Adipocyte (in vitro differentiated cells): ENCODE measurements around the gene HOXD11.

Experiments used
- DNase-seq: peaks from one replicate; pipeline ENCODE4 v3.0.0-alpha.2; 2015; ENCODE audit warnings: low read depth
- H3K27me3 ChIP-seq: replicated peaks from 2 replicates; pipeline ENCODE4 v1.7.0; 2013; ENCODE audit warnings: mild to moderate bottlenecking, low read length, moderate library complexity; ENCODE audit not compliant: control insufficient read depth, insufficient read depth
- H3K36me3 ChIP-seq: 2 replicates; pipeline ENCODE4 v1.7.0; 2013; ENCODE audit warnings: low read length, mild to moderate bottlenecking, moderate library complexity; ENCODE audit not compliant: control insufficient read depth, insufficient read depth, severe bottlenecking
- H3K4me1 ChIP-seq: 2 replicates; pipeline ENCODE4 v1.7.0; 2013; ENCODE audit warnings: mild to moderate bottlenecking, low read length, moderate library complexity; ENCODE audit not compliant: control insufficient read depth, insufficient read depth
- H3K4me3 ChIP-seq: 2 replicates; pipeline ENCODE4 v1.7.0; 2013; ENCODE audit warnings: mild to moderate bottlenecking, low read length, moderate library complexity
- H3K9ac ChIP-seq: 2 replicates; pipeline ENCODE4 v1.7.0; 2013; ENCODE audit warnings: mild to moderate bottlenecking, low read length, moderate library complexity
- H3K9me3 ChIP-seq: 2 replicates; pipeline ENCODE4 v1.7.0; 2013; ENCODE audit warnings: mild to moderate bottlenecking, low read length, moderate library complexity; ENCODE audit not compliant: control insufficient read depth

Gene HOXD11

DNA sequence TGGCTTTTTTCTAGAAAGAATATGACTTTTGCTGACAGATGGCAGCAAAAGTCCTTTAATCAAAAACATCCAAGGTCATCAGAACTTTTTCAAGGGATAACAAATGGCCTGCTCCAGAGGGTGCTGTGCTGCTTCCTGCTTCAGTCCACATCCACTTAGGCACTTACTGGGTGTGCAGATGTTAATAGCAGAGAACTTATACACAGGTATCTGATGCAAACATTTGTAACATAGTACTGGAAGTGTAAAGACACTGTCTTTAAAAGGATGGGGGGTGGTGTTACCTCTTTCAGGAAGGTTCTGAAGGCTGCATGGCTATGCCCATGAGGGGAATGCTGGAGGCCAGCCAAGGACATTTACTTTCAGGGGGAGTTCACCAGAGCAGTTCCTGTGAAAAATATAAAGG, 28.0 kb downstream of the HOXD11 start:
- H3K36me3 ChIP-seq, result no peaks in the 10 kb centered on the region
- peak overlapping the region; percentile 86 for H3K4me3 ChIP-seq
- H3K9ac ChIP-seq, result peak overlapping the region; percentile 96
- no peak for DNase-seq
- peaks cover 44% of the 10 kb centered on the region for H3K4me1 ChIP-seq
- no peaks in the 10 kb centered on the region for H3K9me3 ChIP-seq
- H3K27me3 ChIP-seq, result no peaks in the 10 kb centered on the region

GRCh38 chr2:176136374-176137251, 29.5 kb downstream of the HOXD11 start:
- no peaks in the 10 kb centered on the region for H3K9me3 ChIP-seq
- no peak for DNase-seq
- peak overlapping the region; percentile 86 for H3K4me3 ChIP-seq
- peak overlapping the region; percentile 96 for H3K9ac ChIP-seq
- no peaks in the 10 kb centered on the region for H3K27me3 ChIP-seq
- H3K4me1 ChIP-seq, result peaks cover 48% of the 10 kb centered on the region
- no peaks in the 10 kb centered on the region for H3K36me3 ChIP-seq

DNA sequence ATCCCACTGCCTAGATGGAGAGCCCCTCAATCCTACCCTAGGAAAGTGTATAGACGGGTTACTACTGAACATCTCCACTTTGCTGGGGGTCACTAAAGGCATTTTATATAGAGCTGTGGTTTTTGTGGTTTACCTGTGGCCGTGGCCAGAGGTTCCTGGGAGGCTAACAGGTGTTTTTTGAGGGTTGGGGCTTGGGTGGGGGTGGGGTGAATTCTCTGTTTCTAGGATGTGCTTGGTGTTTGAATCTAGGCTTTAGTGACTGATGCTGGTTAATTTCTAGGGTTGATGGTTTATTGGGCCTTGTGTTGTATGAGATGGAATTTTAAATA, 30.1 kb downstream of the HOXD11 start:
- Histone ChIP-seq H3K4me3 (peak overlapping the region; percentile 86), H3K9ac (peak overlapping the region; percentile 96), H3K4me1 (peaks cover 48% of the 10 kb centered on the region), H3K9me3 (no peaks in the 10 kb centered on the region), H3K27me3 (no peaks in the 10 kb centered on the region), H3K36me3 (no peaks in the 10 kb centered on the region)
- no peak for DNase-seq

DNA sequence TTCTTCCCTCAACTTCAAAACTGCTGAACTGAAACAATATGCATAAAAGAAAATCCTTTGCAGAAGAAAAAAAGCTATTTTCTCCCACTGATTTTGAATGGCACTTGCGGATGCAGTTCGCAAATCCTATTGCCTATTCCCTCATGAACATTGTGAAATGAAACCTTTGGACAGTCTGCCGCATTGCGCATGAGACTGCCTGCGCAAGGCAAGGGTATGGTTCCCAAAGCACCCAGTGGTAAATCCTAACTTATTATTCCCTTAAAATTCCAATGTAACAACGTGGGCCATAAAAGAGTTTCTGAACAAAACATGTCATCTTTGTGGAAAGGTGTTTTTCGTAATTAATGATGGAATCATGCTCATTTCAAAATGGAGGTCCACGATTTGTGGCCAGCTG, 30.8 kb downstream of the HOXD11 start:
- peak overlapping the region; percentile 96 for H3K9ac ChIP-seq
- H3K36me3 ChIP-seq, result no peaks in the 10 kb centered on the region
- H3K9me3 ChIP-seq, result no peaks in the 10 kb centered on the region
- peaks cover 48% of the 10 kb centered on the region for H3K4me1 ChIP-seq
- no peak for DNase-seq
- no peaks in the 10 kb centered on the region for H3K27me3 ChIP-seq
- H3K4me3 ChIP-seq, result peak overlapping the region; percentile 86

GRCh38 chr2:176138526-176138922, 31.4 kb downstream of the HOXD11 start:
- Histone ChIP-seq H3K9ac (peak overlapping the region; percentile 96), H3K36me3 (no peaks in the 10 kb centered on the region), H3K4me1 (peaks cover 48% of the 10 kb centered on the region), H3K27me3 (no peaks in the 10 kb centered on the region), H3K9me3 (no peaks in the 10 kb centered on the region), H3K4me3 (peak overlapping the region; percentile 86)
- no peak for DNase-seq

DNA sequence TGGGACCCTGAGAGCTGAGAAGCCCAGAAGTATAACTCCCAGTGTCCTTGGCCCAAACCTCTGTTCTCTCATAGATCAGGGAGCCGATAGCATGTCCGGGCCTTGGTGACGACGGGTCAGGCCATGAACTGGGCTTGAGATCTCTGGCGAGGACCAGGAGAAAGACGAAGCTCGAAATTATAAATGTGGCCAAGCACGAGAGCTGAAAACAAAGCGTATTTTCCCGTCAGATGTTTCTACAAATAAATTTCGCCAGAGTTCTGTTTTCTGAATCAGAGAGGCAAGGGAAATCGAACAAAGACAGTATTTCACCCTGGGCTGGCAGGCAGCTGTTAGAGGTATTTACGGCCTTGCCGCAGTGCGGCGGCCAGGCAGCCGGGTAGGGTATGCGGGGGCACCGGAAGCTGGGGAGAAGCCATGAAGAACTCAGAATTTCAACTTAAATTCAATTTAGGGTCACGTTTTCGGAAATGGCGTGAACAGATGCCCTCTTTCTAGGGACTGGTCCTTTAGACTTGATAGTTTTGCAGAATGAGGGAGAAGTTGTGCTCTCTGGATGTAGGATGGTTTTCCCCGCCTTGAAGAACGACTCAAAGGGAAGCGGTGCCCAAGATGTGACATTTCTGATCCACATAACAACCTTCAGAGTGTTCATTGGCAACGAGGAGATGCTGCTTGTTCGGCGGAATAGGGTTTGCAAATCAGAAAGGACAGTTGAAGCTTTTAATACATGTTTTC, 32.0 kb downstream of the HOXD11 start:
- DNase-seq, result no peak
- H3K27me3 ChIP-seq, result no peaks in the 10 kb centered on the region
- peaks cover 47% of the 10 kb centered on the region for H3K4me1 ChIP-seq

DNA sequence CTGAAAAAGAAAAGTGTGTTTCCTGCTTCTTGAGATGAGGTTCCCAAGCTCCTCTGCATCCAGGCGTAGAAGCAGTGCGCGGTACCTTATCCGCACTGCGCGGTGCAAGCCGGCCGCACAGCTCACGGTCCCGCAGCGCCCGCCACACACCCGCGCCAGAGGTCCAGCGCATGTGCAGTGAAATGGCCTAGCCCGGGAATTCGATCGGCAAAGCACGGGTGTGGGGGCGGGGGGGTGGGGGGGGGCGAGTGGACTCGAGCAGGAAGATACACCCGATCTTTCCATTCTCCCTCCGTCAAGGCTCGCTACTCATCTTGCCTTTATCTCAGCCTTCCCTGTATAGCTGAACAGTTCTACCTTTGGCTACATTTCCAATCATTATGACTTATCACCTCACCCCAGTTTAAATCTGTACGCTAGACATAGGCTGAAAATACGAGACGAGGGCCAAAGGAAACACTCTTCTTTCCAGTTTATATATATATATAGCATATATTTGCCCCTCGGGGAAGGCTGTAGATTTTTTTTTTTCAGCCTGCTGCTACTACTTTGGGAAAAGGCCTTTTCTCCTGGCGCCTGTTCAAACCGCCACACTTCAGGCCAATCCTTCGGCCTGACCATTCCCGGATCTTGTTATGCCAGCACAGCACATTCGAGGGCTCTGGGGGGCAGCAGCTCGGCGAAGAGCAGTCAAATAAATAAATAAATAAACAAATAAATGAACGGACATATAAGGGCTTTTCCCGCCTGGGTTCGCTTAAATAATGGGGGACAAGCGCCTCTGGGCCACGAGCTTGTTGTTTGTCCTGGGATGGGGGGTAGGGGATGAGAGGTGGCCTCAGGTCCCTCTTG, 32.8 kb downstream of the HOXD11 start:
- Histone ChIP-seq H3K36me3 (no peaks in the 10 kb centered on the region), H3K4me1 (peaks cover 45% of the 10 kb centered on the region), H3K9me3 (no peaks in the 10 kb centered on the region), H3K27me3 (no peaks in the 10 kb centered on the region), H3K4me3 (peak overlapping the region; percentile 86), H3K9ac (peak overlapping the region; percentile 96)
- DNase-seq, result no peak

More for the DNA sequence above, 32.0 kb downstream of the HOXD11 start:
- H3K9me3 ChIP-seq, result no peaks in the 10 kb centered on the region
- peak overlapping the region; percentile 96 for H3K9ac ChIP-seq
- peak overlapping the region; percentile 86 for H3K4me3 ChIP-seq
- no peaks in the 10 kb centered on the region for H3K36me3 ChIP-seq

- Histone ChIP-seq H3K9ac (peak overlapping the region; percentile 79), H3K36me3 (no peaks in the 10 kb centered on the region), H3K4me1 (peaks cover 37% of the 10 kb centered on the region), H3K4me3 (peak overlapping the region; percentile 83), H3K9me3 (no peaks in the 10 kb centered on the region), H3K27me3 (no peaks in the 10 kb centered on the region)
- peak; percentile 78 for DNase-seq
Observed at GRCh38 chr2:176140513-176141317, 33.6 kb downstream of the HOXD11 start.

DNA sequence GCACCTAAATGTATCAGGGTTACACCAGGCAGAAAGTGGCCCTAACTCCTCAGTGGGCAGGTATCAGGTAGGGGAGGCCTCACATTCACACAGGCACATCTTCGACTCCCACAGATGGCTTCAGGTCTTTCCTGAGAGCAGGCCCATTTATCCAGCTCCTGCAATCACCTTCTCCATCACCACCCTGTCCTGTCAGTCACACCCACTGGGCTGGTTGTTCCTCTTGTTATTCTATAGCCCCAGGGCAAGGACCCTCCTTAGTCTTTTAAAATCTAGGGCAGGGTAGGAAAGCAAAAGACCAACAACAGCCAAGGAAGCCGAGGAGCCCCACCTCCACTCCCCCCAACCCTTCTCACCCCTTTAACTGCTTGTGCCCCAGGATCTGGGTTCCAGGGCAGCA, 35.2 kb downstream of the HOXD11 start:
- peaks cover 35% of the 10 kb centered on the region for H3K4me1 ChIP-seq
- no peaks in the 10 kb centered on the region for H3K36me3 ChIP-seq
- H3K9ac ChIP-seq, result no peak overlapping the region
- no peaks in the 10 kb centered on the region for H3K9me3 ChIP-seq
- H3K27me3 ChIP-seq, result no peaks in the 10 kb centered on the region
- no peak overlapping the region for H3K4me3 ChIP-seq
- no peak for DNase-seq

GRCh38 chr2:176145085-176145969, 38.2 kb downstream of the HOXD11 start:
- Histone ChIP-seq H3K27me3 (no peaks in the 10 kb centered on the region), H3K4me3 (no peak overlapping the region), H3K4me1 (peaks cover 9% of the 10 kb centered on the region), H3K36me3 (peaks cover 3% of the 10 kb centered on the region), H3K9ac (no peak overlapping the region), H3K9me3 (no peaks in the 10 kb centered on the region)
- DNase-seq, result no peak
